ENCODE results near the gene RET.

DNA sequence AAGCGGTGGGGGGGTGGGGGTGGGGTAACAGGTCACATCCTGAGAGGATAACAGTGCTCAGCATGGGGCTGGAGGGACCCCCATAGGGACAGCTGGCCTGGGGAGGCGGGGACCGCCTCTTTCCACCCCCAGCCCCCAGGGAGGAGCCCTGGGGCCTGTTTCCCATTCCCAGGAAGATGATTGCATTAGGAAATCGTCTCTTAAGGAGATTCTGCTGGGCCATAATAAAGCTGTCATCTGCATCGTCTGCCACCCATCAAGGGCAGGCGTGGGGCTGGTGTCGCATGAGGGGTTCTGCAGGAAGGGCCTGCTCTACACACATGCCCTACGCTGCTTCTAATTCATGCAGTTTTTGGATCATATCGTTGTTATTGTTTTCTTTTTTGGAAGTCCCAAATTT is 17.2 kb downstream of the RET start:
- TF ChIP-seq, protein P1, sequence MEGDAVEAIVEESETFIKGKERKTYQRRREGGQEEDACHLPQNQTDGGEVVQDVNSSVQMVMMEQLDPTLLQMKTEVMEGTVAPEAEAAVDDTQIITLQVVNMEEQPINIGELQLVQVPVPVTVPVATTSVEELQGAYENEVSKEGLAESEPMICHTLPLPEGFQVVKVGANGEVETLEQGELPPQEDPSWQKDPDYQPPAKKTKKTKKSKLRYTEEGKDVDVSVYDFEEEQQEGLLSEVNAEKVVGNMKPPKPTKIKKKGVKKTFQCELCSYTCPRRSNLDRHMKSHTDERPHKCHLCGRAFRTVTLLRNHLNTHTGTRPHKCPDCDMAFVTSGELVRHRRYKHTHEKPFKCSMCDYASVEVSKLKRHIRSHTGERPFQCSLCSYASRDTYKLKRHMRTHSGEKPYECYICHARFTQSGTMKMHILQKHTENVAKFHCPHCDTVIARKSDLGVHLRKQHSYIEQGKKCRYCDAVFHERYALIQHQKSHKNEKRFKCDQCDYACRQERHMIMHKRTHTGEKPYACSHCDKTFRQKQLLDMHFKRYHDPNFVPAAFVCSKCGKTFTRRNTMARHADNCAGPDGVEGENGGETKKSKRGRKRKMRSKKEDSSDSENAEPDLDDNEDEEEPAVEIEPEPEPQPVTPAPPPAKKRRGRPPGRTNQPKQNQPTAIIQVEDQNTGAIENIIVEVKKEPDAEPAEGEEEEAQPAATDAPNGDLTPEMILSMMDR (IDR thresholded peaks at IDR 0.05; ENCODE audit: insufficient read depth, low read length, poor library complexity, severe bottlenecking) = no peak
- no peak for TF ChIP-seq EZH2phosphoT487 (conservative IDR thresholded peaks at IDR 0.05; ENCODE audit: low read length)

All from SU-DHL-6 (cell line).